IMR-90 (cell line): ENCODE measurements around the gene DEFB114.

Source experiments
- CEBPB ChIP-seq: IDR thresholded peaks from 2 replicates; pipeline ENCODE4 v1.6.1; 2012; ENCODE audit warnings: low read depth, low read length, improper control_type of control experiment
- FOS ChIP-seq: fragments of 150-350 bp; IDR thresholded peaks from 2 replicates; pipeline ENCODE4 v1.6.1; 2016; ENCODE audit warnings: low read depth, low read length
- MAFK ChIP-seq: IDR thresholded peaks from 2 replicates; pipeline ENCODE4 v1.6.1; 2012; ENCODE audit warnings: low read depth, low read length, improper control_type of control experiment
- MAZ ChIP-seq: IDR thresholded peaks from 2 replicates; pipeline ENCODE4 v1.6.1; 2012; ENCODE audit warnings: low read depth, mild to moderate bottlenecking, low read length, improper control_type of control experiment, moderate library complexity, borderline replicate concordance
- POLR2A ChIP-seq: IDR thresholded peaks from 2 replicates; pipeline ENCODE4 v1.6.1; 2012; ENCODE audit warnings: mild to moderate bottlenecking, low read depth, low read length
- RAD21 ChIP-seq: IDR thresholded peaks from 2 replicates; pipeline ENCODE4 v1.6.1; 2012; ENCODE audit warnings: low read length, improper control_type of control experiment
- RFX5 ChIP-seq: IDR thresholded peaks from 2 replicates; pipeline ENCODE4 v1.8.0; 2012; ENCODE audit warnings: low read depth, mild to moderate bottlenecking, low read length, moderate library complexity
- SMC3 ChIP-seq: fragments of 150-350 bp; IDR thresholded peaks from 2 replicates; pipeline ENCODE4 v1.6.1; 2016; ENCODE audit warnings: low read depth, mild to moderate bottlenecking, antibody characterized with exemption, low read length, moderate library complexity
- TF ChIP-seq, protein P1 (sequence below): fragments of 150-350 bp; IDR thresholded peaks from 2 replicates; pipeline ENCODE4 v1.6.1; 2017; ENCODE audit warnings: mild to moderate bottlenecking, antibody characterized with exemption, low read length, low read depth
- TF ChIP-seq, protein P2 (sequence below): conservative IDR thresholded peaks from 2 replicates; pipeline ENCODE4 v1.5.1; 2012; ENCODE audit warnings: mild to moderate bottlenecking, low read depth, low read length, improper control_type of control experiment
- TF ChIP-seq, protein P3 (sequence below): fragments of 150-350 bp; IDR thresholded peaks from 2 replicates; pipeline ENCODE4 v1.6.1; 2016; ENCODE audit warnings: low read depth, mild to moderate bottlenecking, low read length, moderate library complexity, borderline replicate concordance

DNA sequence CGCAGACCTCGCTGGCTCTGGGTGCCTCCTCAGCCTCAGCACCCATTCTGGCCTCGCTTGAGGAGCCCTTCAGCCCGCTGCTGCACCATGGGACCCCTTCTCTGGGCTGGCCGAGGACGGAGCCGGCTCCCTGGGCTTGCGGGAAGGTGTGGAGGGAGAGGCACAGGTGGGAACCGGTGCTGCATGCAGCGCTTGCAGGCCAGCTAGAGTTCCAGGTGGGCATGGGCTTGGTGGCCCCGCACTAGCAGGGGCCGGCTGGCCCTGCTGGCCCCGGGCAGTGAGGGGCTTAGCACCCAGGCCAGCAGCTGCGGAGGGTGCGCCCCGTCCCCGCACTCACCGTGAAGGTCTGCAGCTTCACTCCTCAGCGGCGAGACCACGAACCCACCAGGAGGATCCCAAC lies 30.4 kb downstream of the DEFB114 start:
- TF ChIP-seq, protein P1, sequence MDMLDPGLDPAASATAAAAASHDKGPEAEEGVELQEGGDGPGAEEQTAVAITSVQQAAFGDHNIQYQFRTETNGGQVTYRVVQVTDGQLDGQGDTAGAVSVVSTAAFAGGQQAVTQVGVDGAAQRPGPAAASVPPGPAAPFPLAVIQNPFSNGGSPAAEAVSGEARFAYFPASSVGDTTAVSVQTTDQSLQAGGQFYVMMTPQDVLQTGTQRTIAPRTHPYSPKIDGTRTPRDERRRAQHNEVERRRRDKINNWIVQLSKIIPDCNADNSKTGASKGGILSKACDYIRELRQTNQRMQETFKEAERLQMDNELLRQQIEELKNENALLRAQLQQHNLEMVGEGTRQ: no peak
- TF ChIP-seq CEBPB (no peak), POLR2A (no peak), FOS (no peak), MAZ (no peak), SMC3 (no peak), RAD21 (no peak), MAFK (no peak), RFX5 (no peak)
- TF ChIP-seq, protein P2, sequence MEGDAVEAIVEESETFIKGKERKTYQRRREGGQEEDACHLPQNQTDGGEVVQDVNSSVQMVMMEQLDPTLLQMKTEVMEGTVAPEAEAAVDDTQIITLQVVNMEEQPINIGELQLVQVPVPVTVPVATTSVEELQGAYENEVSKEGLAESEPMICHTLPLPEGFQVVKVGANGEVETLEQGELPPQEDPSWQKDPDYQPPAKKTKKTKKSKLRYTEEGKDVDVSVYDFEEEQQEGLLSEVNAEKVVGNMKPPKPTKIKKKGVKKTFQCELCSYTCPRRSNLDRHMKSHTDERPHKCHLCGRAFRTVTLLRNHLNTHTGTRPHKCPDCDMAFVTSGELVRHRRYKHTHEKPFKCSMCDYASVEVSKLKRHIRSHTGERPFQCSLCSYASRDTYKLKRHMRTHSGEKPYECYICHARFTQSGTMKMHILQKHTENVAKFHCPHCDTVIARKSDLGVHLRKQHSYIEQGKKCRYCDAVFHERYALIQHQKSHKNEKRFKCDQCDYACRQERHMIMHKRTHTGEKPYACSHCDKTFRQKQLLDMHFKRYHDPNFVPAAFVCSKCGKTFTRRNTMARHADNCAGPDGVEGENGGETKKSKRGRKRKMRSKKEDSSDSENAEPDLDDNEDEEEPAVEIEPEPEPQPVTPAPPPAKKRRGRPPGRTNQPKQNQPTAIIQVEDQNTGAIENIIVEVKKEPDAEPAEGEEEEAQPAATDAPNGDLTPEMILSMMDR: no peak
- TF ChIP-seq, protein P3, sequence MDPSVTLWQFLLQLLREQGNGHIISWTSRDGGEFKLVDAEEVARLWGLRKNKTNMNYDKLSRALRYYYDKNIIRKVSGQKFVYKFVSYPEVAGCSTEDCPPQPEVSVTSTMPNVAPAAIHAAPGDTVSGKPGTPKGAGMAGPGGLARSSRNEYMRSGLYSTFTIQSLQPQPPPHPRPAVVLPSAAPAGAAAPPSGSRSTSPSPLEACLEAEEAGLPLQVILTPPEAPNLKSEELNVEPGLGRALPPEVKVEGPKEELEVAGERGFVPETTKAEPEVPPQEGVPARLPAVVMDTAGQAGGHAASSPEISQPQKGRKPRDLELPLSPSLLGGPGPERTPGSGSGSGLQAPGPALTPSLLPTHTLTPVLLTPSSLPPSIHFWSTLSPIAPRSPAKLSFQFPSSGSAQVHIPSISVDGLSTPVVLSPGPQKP: no peak
